ENCODE results near the gene TLK2. TPM values are rescaled to one million over a fixed set of nuclear protein-coding genes. Genes with fewer than 3 reads are reported as not detected.
A peak's percentile ranks its signal among the peaks of the same experiment; 100 is the strongest.

Gene TLK2
- total RNA-seq, 6 experiments from 2014 or later = 11.6 to 13.8 (median 12.6) TPM

- Histone ChIP-seq H3K4me3 (no peak overlapping the region), H3K4me1 (peaks cover 0 to 2% (median 0%) of the 10 kb centered on the region in 4 donors), H3K27me3 (no peaks in the 10 kb centered on the region), H3K27ac (no peak overlapping the region), H3K36me3 (no peaks in the 10 kb centered on the region), H3K9me3 (no peaks in the 10 kb centered on the region)
- intact Hi-C loops (cut with DNase I) = no loop called here
- TF ChIP-seq CTCF (IDR thresholded peaks at IDR 0.05) = no peak
- no peak for TF ChIP-seq POLR2A (IDR thresholded peaks at IDR 0.05)
- WGBS (ENCODE audit: insufficient coverage, low coverage, low lambda C conversion rate, missing lambda C conversion rate) = 60% methylated on average over 16 of the region's 27 CpGs
- no peak for DNase-seq
- no peak for ATAC-seq
Observed at GRCh38 chr17:62631936-62632924, 153.6 kb downstream of the TLK2 start.

GRCh38 chr17:62637809-62638208 lies 159.2 kb downstream of the TLK2 start:
- no peaks in the 10 kb centered on the region for H3K36me3 ChIP-seq
- ATAC-seq = no peak
- intact Hi-C loops (cut with DNase I) = no loop called here
- peak in 1 of 3 donors; percentile 13 for DNase-seq
- H3K4me1 ChIP-seq = no peaks in the 10 kb centered on the region
- WGBS (ENCODE audit: insufficient coverage, low coverage, low lambda C conversion rate, missing lambda C conversion rate) = 31% methylated on average over 4 of the region's 9 CpGs
- H3K9me3 ChIP-seq = no peaks in the 10 kb centered on the region
- TF ChIP-seq CTCF (IDR thresholded peaks at IDR 0.05) (no peak), POLR2A (IDR thresholded peaks at IDR 0.05) (no peak)
- H3K27me3 ChIP-seq = no peaks in the 10 kb centered on the region
- no peak overlapping the region for H3K4me3 ChIP-seq
- H3K27ac ChIP-seq = no peak overlapping the region

- intact Hi-C loops (cut with DNase I) = no loop called here
- no peaks in the 10 kb centered on the region for H3K27me3 ChIP-seq
- no peak overlapping the region for H3K27ac ChIP-seq
- H3K36me3 ChIP-seq = no peaks in the 10 kb centered on the region
- no peak for TF ChIP-seq CTCF (IDR thresholded peaks at IDR 0.05)
- no peak for TF ChIP-seq POLR2A (IDR thresholded peaks at IDR 0.05)
- peak in 1 of 3 donors; percentile 4 for DNase-seq
- no peaks in the 10 kb centered on the region for H3K9me3 ChIP-seq
- no peaks in the 10 kb centered on the region for H3K4me1 ChIP-seq
- WGBS (ENCODE audit: insufficient coverage, low coverage, low lambda C conversion rate, missing lambda C conversion rate) = 55% methylated on average over 4 of the region's 10 CpGs
- no peak overlapping the region for H3K4me3 ChIP-seq
- ATAC-seq = no peak
Observed at GRCh38 chr17:62641153-62641552, 162.5 kb downstream of the TLK2 start.

- DNase-seq (no peak), ATAC-seq (no peak)
- Histone ChIP-seq H3K4me3 (no peak overlapping the region), H3K4me1 (no peaks in the 10 kb centered on the region), H3K27ac (no peak overlapping the region), H3K36me3 (no peaks in the 10 kb centered on the region), H3K9me3 (no peaks in the 10 kb centered on the region), H3K27me3 (no peaks in the 10 kb centered on the region)
- 62% methylated on average over 6 of the region's 6 CpGs for WGBS (ENCODE audit: insufficient coverage, low coverage, low lambda C conversion rate, missing lambda C conversion rate)
- TF ChIP-seq CTCF (IDR thresholded peaks at IDR 0.05) (no peak), POLR2A (IDR thresholded peaks at IDR 0.05) (no peak)
- intact Hi-C loops (cut with DNase I) = no loop called here
Observed at GRCh38 chr17:62641951-62642350, 163.3 kb downstream of the TLK2 start.
